GM18907 (cell line): Measurements from ENCODE around the gene SAMD11.

Source experiments
- ATAC-seq: cut with Tn5 transposase; IDR thresholded peaks from one replicate; pipeline ENCODE4 v1.9.1; 2021; ENCODE audit warnings: mild to moderate bottlenecking, moderate library complexity; ENCODE audit not compliant: unreplicated experiment

SAMD11 gene

DNA sequence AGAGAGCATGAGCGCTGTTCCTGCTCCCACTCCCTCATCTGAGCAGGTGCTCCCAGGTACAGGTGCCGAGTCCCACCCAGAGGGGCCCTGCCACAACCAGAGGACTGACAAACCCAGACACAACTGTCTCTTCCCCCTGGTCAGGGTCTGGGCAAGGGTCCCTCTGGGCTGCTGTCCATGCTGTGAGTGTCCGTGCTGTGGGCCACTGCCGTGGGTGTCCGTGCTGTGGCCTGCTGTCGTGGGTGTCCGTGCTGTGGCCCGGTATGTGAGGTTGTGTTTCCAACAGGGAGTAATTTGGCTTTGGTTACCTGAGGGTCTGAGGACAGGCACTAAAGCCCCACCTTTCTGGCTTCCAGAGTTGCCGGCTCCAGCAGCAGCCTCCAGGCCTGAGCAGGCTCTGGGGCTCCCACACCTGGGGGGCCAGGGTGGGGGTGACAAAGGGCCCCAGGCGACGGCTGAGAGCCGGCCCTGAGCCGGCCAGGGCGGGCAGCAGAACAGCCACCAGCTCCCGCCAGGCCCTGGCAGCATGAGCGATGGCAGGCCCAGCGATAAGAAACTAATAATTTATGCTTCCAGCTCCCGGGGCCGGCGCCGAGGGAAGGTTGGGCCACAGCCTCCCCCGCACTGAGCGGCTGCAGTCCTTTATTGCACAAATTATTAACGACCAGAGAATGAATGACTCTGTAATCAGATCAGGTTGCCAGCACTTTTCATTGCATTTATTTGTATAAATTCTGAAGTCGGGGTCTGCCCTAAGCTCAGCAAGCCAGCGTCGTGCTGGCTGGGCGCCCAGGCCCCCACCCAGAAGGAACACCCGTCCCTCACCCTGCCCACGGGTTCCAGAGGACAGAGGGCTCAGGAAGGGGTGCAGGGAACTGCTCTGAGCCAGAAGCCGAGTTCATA, 7.3 kb upstream of the SAMD11 start:
- no peak for ATAC-seq

DNA sequence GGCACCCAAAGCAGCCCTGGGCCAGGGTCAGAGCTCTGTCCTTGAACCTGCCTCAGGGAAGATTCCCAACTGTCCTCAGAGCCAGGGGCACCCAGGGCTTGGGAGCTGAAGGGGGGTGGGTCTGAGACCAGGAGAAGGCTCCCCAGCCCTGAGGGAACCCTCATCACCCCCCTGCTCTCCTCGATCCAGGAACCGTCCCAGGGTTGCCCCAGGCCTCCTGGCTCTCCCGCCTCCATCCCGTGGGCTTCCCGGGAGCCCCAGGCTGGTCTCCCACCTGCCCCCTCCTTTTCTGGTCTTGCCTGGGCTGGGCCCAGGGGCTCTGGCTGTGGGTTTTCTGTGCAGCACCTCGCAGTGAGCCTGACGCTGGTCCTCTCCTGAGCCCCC, 6.7 kb upstream of the SAMD11 start:
- no peak for ATAC-seq

DNA sequence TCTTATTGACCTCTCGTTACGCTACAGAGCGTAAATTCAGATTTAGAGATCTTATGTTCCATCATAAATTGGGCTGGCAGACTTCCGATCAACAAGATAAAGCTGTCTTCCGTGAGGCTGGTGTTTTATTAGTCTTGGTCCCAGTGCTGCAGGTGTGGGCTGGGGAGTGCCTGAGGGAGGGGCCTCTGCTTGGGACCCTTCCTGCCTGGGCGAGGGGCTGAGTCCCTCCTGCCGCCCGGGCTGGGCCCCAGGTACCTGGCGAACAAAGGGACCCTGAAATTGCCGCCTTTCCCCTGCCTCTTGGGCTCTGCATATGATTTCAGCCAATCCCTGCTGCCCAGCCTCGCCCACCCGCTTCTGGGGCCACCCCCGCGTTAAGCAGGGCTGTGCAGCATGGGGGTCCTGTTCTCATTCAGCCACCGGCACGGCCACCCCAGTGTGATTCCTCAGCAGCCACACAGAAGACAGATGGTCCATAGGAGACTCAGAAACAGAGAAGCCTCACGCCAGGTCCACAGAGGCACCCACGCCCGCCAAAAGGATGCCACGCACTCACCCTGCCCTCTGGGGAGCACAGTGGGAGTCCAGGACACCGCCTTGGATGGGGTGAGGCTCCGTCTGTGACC, 6.1 kb upstream of the SAMD11 start:
- no peak for ATAC-seq

DNA sequence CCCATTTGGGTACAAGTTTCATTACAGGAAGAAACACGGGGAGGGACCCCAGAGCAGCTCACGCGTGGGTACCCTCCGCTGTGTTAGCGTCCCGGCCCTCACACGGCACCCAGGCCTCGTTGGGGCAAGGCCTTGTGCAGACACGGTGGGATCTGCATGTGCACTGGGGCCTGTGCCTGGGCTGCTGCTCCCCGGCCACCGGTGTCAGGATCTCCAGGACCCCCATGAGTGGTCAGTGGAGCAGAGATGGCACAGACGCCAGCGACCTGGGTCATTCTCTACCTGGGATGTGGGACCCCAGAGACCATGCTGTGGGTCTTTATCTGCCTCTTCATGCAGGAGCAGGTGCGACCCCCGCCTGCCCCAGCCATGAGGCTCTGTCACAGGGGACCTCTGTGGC, 5.4 kb upstream of the SAMD11 start:
- ATAC-seq = no peak

DNA sequence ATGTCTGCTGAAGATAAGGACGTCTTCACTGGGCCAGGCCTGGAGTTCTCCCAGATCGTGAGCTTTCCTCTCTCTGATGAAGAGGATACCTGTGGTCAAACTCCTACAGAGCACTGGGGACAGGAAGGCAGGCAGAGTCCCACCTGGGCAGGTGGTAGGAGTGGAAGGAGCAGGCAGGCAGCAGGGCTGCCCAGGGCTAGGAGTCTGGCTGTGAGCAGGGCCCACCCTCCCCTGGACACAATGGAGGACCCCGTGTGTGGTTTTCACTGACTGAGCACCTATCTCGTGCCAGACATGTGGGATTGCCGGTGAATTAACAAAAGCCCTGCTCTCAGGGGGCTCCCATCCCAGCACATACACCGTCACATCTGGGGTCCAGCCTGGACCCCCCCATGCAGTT, 4.9 kb upstream of the SAMD11 start:
- no peak for ATAC-seq

DNA sequence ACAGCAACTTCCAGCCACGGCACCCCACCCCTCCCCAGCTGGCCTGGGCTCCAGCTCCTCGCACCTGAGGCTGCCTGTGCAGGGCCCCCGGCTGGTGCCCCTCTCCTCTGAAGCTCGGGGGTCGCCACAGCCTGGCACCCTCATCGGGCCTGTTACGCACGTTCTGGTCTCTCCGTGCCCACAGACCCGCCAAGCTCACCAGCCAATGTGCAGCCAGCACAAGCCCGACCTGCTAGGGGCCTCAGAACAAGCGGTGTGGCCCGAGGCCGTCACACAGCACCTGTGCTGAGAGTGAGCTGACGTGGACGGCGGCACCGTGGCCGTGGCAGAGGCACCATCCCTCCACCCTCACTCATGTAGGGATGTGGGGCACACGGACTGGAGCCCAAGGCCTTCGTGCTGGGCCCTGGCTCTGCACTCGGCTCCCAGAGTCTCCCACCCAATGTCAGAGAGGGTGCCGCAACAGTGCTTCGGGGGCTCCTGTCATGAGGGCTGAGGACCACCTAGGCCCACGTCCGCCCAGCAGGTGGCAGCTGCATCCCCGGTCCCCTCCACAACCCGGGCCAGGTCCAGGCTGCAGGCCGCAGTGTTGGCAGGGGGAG, 4.4 kb upstream of the SAMD11 start:
- ATAC-seq = no peak

DNA sequence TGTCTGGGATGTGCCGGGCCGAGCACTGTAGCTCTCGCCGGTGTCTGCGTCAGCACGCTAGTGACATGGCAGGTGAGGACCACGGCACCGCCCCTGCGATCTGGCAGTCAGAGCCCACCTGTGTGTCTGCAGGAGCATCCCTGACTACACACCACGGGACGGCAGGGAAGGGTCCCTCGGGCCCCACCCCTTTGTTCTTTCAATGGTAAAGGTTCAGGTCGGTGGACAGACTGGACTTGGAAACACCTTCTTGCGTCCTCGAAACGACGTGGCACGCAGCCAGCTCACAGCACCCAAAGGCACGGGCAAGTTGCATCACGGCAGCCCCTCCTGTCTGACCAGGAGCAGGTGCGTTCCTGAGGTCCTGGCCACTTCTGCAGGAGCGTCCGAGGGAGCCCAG, 3.7 kb upstream of the SAMD11 start:
- ATAC-seq = no peak

DNA sequence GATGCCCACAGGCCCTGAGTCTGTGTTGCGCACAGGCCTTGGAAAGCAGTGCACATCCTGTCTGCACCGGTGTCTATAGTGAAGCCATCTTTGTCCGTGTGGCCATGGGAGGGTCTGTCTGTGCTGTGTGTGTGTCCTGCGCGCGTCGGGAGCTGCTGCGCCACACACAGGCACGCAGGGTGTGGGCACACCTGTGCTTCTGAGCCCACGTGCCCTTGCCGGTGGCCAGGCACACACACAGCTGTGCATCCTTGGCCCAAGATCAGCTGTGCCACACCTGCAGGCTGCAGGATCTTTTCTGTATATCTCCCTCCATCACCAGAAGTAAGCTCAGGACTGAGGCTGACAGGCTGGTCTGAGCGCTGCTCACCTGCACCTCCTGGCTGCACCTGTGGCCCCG, 3.2 kb upstream of the SAMD11 start:
- ATAC-seq = no peak

DNA sequence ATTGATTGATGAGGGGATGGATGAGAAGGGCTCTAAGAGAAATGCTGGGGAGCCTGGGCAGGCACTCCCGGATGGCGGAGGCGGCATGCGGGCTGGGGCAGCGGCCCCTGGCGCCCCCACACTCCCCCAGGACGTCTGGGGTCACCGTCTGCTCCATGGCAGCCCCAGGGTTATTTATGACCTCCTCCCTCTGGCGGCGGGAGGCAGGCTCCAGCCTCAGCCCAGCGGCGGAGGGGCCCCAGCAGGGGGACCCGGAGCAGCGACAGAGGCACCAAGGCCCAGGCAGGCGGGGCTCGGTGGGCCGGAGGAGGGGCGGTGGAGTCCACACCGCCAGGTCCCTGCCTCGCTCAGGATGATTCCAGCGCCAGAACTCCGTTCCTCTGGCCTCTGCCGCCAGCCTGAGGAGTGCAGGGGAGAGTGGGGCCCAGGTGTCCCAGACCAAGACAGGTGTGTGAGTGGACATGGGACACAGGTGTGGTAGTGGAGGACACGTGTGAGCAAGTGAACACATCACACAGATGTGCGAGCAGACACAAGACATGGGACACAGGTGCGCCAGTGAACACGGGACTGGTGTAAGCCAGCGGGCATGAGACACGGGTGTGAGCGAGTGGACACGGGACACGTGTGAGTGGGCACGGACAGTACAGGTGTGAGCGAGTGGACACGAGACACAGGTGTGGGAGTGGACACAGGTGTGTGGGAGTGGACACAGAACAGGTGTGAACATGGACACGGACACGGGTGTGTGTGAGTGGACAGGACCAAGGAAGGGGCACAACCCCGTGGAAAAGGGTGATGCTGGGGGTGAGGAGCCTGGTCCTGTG, 2.5 kb upstream of the SAMD11 start:
- ATAC-seq = no peak

DNA sequence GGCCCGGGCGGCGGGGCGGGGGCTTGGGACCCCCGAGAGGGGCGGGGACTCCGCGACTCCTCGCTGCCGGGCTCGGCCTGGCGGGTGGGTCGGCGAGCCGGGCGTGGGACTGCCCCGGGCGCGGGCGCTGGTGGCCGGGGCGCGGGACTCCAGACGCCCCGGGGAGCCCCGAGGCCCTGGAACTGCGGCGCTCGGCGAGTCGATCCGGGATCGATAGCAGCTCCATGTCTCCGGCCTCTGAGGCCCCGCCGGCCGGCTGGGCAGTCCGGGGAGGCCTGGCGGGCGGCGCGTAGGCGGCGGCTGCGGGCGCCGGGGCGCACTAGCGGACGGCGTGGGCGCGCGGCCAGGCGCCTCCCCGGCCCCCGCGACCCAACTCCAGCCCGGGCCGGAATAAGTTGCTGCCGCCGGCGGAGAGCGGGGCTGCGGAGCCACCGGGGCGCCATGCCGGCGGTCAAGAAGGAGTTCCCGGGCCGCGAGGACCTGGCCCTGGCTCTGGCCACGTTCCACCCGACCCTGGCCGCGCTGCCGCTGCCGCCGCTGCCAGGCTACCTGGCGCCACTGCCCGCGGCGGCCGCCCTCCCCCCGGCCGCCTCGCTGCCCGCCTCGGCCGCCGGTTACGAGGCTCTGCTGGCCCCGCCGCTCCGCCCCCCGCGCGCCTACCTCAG, 400 bp downstream of the SAMD11 start:
- ATAC-seq = no peak

DNA sequence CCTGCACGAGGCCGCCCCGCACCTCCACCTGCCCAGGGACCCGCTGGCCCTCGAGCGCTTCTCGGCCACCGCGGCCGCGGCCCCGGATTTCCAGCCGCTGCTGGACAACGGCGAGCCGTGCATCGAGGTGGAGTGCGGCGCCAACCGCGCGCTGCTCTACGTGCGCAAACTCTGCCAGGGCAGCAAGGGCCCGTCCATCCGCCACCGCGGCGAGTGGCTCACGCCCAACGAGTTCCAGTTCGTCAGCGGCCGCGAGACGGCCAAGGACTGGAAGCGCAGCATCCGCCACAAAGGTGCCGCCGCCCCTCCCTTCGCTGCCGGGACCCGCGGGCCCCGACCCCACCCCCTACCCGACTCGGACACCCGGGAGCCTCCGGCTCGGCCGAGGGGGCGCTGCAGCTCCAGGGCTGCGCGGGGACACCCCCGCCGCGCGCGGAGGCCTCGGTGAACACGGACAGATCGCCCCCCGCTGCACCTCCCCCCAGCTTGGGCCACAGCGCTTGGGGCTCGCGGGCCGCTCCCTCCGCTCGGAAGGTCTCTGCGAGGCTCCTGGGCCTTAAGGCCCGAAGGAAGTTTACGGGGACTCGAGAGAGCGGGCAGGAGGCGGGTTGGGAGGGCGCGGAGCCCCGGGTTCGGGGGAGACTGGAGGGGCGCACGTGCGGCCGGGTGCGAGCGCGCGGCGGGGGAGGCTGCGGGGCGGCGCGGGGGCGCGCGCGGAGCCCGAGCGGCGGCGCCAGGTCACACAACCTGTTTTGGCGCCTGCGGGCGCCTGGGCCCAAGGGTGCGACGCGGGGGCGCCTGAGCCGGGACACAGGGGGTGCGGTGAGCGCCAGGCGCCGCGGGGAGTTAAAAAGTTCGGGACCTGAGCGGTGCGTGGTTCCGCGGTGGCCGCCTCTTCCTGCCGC, 1.2 kb downstream of the SAMD11 start:
- ATAC-seq = no peak

DNA sequence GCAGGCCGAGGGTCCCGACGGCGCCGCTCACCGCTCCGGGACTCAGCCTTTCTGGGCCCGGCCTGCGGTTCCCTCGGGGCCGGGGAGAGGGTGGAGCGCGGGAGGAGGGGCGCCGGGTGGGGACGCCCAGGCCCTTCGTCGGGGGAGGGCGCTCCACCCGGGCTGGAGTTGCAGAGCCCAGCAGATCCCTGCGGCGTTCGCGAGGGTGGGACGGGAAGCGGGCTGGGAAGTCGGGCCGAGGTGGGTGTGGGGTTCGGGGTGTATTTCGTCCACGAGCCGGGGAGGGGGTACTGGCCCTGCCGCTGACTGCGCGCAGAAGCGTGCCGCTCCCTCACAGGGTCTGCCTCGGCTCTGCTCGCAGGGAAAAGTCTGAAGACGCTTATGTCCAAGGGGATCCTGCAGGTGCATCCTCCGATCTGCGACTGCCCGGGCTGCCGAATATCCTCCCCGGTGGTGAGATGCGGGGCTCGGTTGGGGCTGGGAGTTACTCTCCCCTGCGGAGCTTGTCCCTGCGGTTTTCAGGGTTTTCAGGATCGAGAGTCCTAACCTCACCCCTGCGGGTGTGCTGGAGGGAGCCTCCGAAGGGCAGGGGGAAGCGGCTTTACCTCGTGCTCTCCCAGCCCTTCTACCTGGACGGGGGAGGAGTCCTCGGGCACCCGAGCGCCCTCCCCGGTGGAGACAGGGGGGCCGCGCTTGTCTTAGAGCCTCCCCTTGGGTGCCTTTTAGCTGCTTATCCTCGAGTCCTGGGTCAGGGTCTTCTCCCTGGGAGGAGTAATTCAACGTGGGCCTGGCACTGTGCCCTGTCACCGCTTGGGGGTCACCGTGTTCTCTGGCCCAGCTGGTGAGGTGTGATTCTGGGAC, 2.1 kb downstream of the SAMD11 start:
- no peak for ATAC-seq

DNA sequence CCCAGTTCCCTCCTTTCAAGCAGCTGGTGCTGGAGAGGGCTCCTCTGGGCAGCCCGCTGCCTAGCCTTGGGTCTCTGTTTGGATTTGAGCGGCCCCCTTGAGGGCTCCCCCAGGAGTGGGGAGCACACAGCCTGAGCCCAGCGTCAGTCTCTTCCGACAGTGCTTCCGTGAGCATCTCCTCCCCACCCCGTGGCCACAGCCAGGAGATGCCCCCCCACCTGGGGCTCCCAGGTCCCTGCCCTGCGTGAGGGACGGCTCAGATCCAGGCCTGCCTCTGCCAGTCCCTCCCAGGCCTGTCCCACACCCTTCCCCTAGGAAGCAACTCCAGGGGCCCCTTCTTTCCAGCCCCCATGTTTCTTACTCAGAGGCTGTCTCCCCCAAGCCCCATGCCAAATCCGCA, 3.5 kb downstream of the SAMD11 start:
- no peak for ATAC-seq

DNA sequence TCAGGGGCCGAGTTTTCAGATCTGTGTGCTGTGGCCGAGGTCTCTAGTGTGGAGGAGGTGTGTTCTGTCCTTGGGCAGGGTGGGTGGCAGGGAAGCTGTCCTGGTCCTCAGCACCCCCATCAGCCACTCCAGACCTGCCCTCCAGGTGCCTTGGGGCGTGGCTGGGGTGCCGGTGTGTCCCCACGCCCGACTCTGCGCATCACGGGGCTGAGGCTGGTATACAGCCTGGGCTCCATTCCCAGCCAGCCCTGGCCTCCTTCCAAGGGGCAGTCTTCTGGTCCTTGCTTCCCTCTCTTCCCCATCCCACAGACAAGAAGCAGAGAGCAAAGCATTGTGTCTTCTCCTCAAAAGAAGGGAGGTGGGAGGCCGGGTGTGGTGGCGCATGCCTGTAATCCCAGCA, 4.0 kb downstream of the SAMD11 start:
- ATAC-seq = no peak

DNA sequence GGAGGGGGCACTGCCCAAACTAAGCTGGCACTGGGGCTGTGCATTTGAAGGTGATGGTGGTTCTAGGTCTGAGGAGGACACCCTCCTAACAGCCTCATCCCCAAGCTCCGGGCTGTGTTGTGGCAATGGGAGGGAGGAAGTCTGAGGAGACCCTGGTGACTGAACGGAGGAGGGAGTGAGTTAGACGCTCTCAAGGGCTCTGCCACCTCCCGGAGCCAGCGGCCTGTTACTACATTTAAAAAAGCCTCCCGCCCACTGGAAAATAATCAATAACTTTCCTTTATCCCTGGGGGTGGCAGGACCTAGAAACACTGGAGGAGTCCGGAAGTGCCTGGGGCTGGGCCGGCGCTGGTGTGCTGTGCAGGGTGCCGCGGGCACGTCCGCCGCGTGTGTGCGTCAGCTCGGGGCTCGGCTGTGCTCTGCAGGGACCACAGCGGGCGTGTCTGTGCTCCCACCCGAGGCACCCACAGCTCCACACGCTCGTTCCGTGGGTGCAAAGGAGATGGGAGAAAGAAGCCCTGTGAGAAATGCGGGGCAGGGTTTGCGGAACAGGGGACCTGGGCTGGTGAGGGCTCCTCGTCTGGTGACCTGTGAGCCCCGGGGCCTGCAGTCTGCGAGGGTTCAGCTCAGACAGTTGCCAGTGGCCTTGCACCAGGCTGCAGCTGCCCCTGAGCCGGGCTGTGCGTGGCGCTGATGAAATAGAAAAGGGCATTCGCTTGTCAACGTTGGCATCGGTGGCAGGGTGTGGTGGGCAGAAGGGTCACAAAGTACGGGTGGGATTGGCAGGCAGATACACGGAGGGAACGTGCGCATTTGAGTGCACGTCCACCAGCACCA, 5.3 kb downstream of the SAMD11 start:
- no peak for ATAC-seq

DNA sequence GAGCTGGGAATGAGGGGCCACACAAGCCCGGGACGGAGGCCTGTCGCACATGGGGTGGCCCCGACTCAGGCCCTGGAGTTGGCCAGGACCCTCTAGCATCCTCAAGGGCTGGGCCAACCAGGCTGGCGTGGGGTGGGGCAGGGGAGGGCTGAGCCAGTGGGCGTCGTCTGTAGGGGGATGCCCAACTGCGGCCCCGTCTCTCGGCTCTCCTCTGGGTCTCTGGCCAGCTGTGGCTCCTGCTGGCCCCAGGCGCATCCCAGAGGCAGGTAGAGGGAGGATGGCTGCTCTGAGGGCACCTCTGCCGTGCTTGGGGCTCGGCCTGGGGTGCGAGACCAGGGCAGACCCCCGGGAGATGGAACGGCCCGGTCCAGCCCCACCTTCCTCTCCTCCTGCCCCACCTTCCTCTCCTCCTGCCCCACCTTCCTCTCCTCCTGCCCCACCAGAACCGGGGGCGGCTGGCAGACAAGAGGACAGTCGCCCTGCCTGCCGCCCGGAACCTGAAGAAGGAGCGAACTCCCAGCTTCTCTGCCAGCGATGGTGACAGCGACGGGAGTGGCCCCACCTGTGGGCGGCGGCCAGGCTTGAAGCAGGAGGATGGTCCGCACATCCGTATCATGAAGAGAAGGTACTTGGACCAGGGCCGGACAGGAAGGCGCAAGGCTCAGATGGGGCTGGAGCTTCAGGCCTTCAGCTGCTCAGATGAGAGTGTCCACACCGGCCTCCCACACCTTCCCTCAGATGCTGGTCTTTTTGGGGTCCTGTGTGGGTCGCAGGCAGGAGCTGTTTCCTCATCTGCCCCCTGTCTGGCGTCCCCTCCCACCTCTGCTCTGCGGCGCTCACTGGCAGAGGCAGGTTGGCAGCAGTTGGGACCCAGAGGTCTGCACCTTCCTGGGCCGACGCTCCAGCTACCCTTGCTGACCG, 6.2 kb downstream of the SAMD11 start:
- ATAC-seq = no peak

DNA sequence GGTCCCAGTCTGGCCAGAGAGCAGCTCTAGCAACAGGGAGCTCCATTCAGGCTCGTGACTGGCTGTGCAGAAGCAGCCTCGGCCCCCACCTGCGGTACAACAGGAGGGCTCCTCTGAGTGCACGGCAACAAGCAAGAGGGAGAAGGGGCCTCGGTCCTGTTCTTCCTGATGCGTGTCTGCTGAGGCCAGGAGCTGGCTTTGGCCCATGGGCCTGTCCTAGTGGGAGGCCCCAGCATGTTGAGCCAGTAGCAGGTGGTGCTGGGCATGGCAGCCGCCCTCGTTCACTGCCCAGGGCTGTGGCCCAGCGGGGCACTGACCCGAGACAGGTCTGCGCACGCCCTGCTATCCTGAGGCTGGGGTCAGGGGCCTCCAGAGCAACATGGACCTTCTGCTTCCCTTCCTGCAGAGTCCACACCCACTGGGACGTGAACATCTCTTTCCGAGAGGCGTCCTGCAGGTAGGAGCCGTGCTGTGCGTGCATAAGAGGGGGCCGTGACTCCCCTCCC, 7.0 kb downstream of the SAMD11 start:
- ATAC-seq = no peak
